A549 (cell line): ENCODE results near the gene CHPF. TPM values are rescaled to one million over a fixed set of nuclear protein-coding genes. Genes with fewer than 3 reads are reported as not detected.

ENCODE experiments used
- ATAC-seq, 2 experiments: fragments of 200-7000 bp in 1 of 2; fragments of >200 bp in 1 of 2; cut with Nextera tagmentation in 1 of 2; cut with Tn5 transposase in 1 of 2; 3 replicates each; pipeline versions ENCODE4 v1.8.0 to v1.9.1; 2018 to 2020; ENCODE audit warnings: mild to moderate bottlenecking in 1 of 2, moderate library complexity in 1 of 2
- CTCF ChIA-PET: fragments of 300-600 bp; sonication (Branson Sonifier 250); formaldehyde crosslinking; extraction: SDS; loops from one replicate; lab custom pipeline; 2021; ENCODE audit warnings: antibody characterized with exemption, inconsistent platforms; lab: Yijun Ruan, JAX
- POLR2A ChIA-PET: fragments of 350-600 bp; formaldehyde crosslinking; extraction: SDS; loops from one replicate; lab custom pipeline; 2021; ENCODE audit warnings: antibody characterized with exemption, inconsistent platforms; lab: Yijun Ruan, JAX
- DNase-seq, 2 experiments: peaks; one replicate each; pipeline versions ENCODE4 v3.0.0 to v3.0.0-alpha.2; 2011 to 2016; ENCODE audit warnings: low read depth in 1 of 2, low spot score in 1 of 2
- FAIRE-seq: peaks from 2 replicates; lab custom pipeline; 2011; peaks lifted over from hg19 to GRCh38; lab: Jason Lieb, UNC
- H3K27ac ChIP-seq, 2 experiments: fragments of >200 bp; sonication (Bioruptor Twin); formaldehyde crosslinking; 3 replicates each; pipeline ENCODE4 v1.5.1; 2016 to 2017
- H3K4me1 ChIP-seq: fragments of >200 bp; sonication (Bioruptor Twin); formaldehyde crosslinking; 3 replicates; pipeline ENCODE4 v1.6.1; 2016
- H3K4me2 ChIP-seq: fragments of >200 bp; sonication (Bioruptor Twin); formaldehyde crosslinking; 3 replicates; pipeline ENCODE4 v1.6.1; 2016
- H3K4me3 ChIP-seq: fragments of >200 bp; sonication (Bioruptor Twin); formaldehyde crosslinking; 3 replicates; pipeline ENCODE4 v1.5.1; 2016
- H3K9me3 ChIP-seq: fragments of >200 bp; sonication (Bioruptor Twin); formaldehyde crosslinking; 3 replicates; pipeline ENCODE4 v1.6.1; 2016
- CBX8 ChIP-seq: fragments of 200-600 bp; sonication (generic); IDR thresholded peaks from 2 replicates; pipeline ENCODE4 v1.6.1; 2016
- CHD4 ChIP-seq: fragments of 200-600 bp; sonication (generic); IDR thresholded peaks from 2 replicates; pipeline ENCODE4 v1.6.1; 2016; ENCODE audit warnings: antibody characterized with exemption, mild to moderate bottlenecking, borderline replicate concordance
- EHF ChIP-seq: fragments of 250-450 bp; sonication (Bioruptor Pico); IDR thresholded peaks from 2 replicates; pipeline ENCODE4 v1.5.0; 2020; ENCODE audit warnings: mild to moderate bottlenecking
- FOXS1 ChIP-seq: fragments of 250-450 bp; sonication (Bioruptor Pico); IDR thresholded peaks from 2 replicates; pipeline ENCODE4 v1.5.0; 2020; ENCODE audit warnings: mild to moderate bottlenecking, moderate library complexity
- GATA3 ChIP-seq: IDR thresholded peaks from 2 replicates; pipeline ENCODE4 v1.6.1; 2012; ENCODE audit warnings: borderline replicate concordance
- HDAC2 ChIP-seq: fragments of 200-600 bp; sonication (generic); IDR thresholded peaks from 2 replicates; pipeline ENCODE4 v1.6.1; 2016
- HEYL ChIP-seq: fragments of 250-450 bp; sonication (Bioruptor Pico); IDR thresholded peaks from 2 replicates; pipeline ENCODE4 v1.8.0; 2021; ENCODE audit warnings: mild to moderate bottlenecking, moderate library complexity
- HOXA7 ChIP-seq: fragments of 250-450 bp; sonication (Bioruptor Pico); IDR thresholded peaks from 2 replicates; pipeline ENCODE4 v1.5.0; 2020; ENCODE audit warnings: mild to moderate bottlenecking, moderate library complexity
- JUN ChIP-seq, 2 experiments: fragments of >200 bp; sonication (Bioruptor Twin); formaldehyde crosslinking; IDR thresholded peaks; 2 replicates in 1 of 2; 3 replicates in 1 of 2; pipeline ENCODE4 v1.6.1; 2016 to 2017
- KDM1A ChIP-seq: fragments of 200-600 bp; sonication (generic); IDR thresholded peaks from 2 replicates; pipeline ENCODE4 v1.6.1; 2016; ENCODE audit warnings: low read depth, mild to moderate bottlenecking
- MYC ChIP-seq: IDR thresholded peaks from 2 replicates; pipeline ENCODE4 v1.6.1; 2012; ENCODE audit warnings: mild to moderate bottlenecking, inconsistent platforms, low read length, improper control_type of control experiment, borderline replicate concordance
- NFE2L2 ChIP-seq: fragments of 150-350 bp; conservative IDR thresholded peaks from 2 replicates; pipeline ENCODE4 v1.6.1; 2014; ENCODE audit warnings: low read length
- RARB ChIP-seq: fragments of 250-450 bp; sonication (Bioruptor Pico); IDR thresholded peaks from 2 replicates; pipeline ENCODE4 v1.8.0; 2021; ENCODE audit warnings: mild to moderate bottlenecking, moderate library complexity
- SREBF2 ChIP-seq: fragments of 450-650 bp; IDR thresholded peaks from 2 replicates; pipeline ENCODE4 v1.6.1; 2014; ENCODE audit warnings: mild to moderate bottlenecking, moderate library complexity
- TFCP2L1 ChIP-seq: fragments of 250-450 bp; sonication (Bioruptor Pico); IDR thresholded peaks from 2 replicates; pipeline ENCODE4 v1.5.0; 2021; ENCODE audit warnings: mild to moderate bottlenecking
- TP53 ChIP-seq: fragments of 250-450 bp; sonication (Bioruptor Pico); IDR thresholded peaks from 2 replicates; pipeline ENCODE4 v1.5.0; 2021; ENCODE audit warnings: mild to moderate bottlenecking, moderate library complexity
- ZSCAN20 ChIP-seq: fragments of 250-450 bp; sonication (Bioruptor Pico); IDR thresholded peaks from 2 replicates; pipeline ENCODE4 v1.8.0; 2022; ENCODE audit warnings: mild to moderate bottlenecking, moderate library complexity
- WGBS: methylation state at CpG from one replicate; pipeline ENCODE4 v1.1.6; 2017; ENCODE audit errors: missing lambda C conversion rate; 5-methylcytosine and 5-hydroxymethylcytosine counted together
- polyA plus RNA-seq, 4 experiments: library from polyadenylated mRNA; depleted of rRNA in 3 of 4; stranded (reverse); fragments of >200 nt; fragmentation: RNase III in 1 of 4; extraction: RNeasy Plus Mini Kit Qiagen cat#74134 plus additional on column Dnase treatment in 1 of 4; gene quantifications; 2 replicates in 3 of 4; 3 replicates in 1 of 4; pipeline ENCODE4 v1.2.3, GENCODE V29; 2011 to 2017
- TF ChIP-seq, protein P1 (sequence below): fragments of 250-450 bp; sonication (Bioruptor Pico); IDR thresholded peaks from 2 replicates; pipeline ENCODE4 v1.5.0; 2020; ENCODE audit warnings: low read depth, mild to moderate bottlenecking, moderate library complexity
- TF ChIP-seq, protein P2 (sequence below): fragments of >200 bp; sonication (Bioruptor Twin); formaldehyde crosslinking; IDR thresholded peaks from 3 replicates; pipeline ENCODE4 v1.6.1; 2016
- TF ChIP-seq, protein P3 (sequence below): fragments of 250-450 bp; sonication (Bioruptor Pico); IDR thresholded peaks from 2 replicates; pipeline ENCODE4 v1.5.0; 2021; ENCODE audit warnings: mild to moderate bottlenecking, moderate library complexity, borderline replicate concordance
- TF ChIP-seq, protein P4 (sequence below): fragments of 200-600 bp; sonication (generic); IDR thresholded peaks from 2 replicates; pipeline ENCODE4 v1.6.1; 2016; ENCODE audit warnings: antibody characterized with exemption, mild to moderate bottlenecking, moderate library complexity
- TF ChIP-seq, protein P5 (sequence below): fragments of 150-350 bp; IDR thresholded peaks from 2 replicates; pipeline ENCODE4 v1.6.1; 2014; ENCODE audit warnings: low read depth, mild to moderate bottlenecking, low read length

CHPF gene
- polyA plus RNA-seq, 2 of the 4 experiments (the other 2 are of a cell fraction), result 9.0 to 14.8 TPM

DNA sequence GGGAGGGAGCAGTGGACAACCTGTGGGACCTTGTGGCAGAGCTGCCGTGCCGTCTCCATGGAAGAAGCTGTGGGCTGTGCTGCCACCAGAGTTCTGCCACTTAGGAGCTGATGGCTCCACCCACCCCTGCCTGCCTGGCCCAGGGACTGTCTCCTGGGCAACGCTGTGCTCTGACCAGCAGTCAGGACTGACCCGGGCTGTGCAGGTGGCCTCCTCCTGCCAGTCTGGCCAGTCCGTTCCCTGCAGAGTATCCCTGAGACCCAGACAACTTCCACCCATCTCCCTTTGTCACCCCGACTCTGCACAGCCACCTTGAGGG, 16.6 kb downstream of the CHPF start (continued):
- TF ChIP-seq, protein P1, sequence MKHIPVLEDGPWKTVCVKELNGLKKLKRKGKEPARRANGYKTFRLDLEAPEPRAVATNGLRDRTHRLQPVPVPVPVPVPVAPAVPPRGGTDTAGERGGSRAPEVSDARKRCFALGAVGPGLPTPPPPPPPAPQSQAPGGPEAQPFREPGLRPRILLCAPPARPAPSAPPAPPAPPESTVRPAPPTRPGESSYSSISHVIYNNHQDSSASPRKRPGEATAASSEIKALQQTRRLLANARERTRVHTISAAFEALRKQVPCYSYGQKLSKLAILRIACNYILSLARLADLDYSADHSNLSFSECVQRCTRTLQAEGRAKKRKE (CRISPR knock-in tag), result no peak
- no peak for TF ChIP-seq SREBF2

DNA sequence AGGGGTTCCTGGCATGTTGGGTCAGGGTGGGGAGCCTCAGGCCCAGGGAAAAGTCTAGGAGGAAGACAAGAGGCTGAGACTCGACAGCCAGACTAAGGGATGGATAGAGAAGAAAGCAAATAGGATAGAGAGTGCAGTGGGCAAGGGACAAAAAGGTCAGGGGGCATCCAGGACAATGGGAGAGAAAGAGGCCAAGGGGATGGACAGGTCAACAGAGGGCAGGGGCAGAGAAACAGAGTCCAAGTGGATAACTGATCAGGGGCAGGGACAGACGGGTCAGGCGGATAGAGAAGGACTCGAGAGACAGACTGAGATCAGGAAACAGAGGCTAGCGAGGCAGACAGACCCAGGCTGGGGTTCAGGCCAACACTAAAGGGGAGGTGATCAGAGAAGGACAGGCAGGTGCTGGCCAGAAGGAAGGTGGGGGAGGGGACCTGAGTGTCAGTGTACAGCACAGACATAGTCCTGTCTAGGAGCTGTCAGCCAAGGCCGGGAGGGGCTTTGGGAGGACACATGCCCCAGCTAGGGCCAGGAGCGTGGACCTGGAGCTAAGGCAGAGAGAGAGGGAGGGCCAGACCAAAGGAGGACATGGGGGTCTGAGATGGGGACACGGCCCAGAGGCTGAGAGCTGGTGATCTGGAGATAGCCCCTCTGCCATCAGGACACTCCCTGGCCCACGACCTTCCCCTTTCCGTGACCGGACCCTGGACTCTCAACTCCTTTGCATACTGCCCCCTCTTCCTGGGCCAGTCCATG, 17.1 kb downstream of the CHPF start:
- Histone ChIP-seq H3K27ac (no peak overlapping the region), H3K4me1 (peaks cover 13% of the 10 kb centered on the region), H3K9me3 (no peaks in the 10 kb centered on the region), H3K4me3 (no peak overlapping the region), H3K4me2 (no peak overlapping the region)
- ChIA-PET POLR2A (no interaction called here), CTCF (interaction anchor here (1.4 to 79.1 kb wide), 5 partner anchors 8 to 497 kb away, joined by 4 to 3291 read pairs (median 164); partner anchors contain the start of genes ASIC4, CHPF, GMPPA and SPEG)
- ATAC-seq (no peak), FAIRE-seq (no peak), DNase-seq (no peak)
- TF ChIP-seq, protein P2, sequence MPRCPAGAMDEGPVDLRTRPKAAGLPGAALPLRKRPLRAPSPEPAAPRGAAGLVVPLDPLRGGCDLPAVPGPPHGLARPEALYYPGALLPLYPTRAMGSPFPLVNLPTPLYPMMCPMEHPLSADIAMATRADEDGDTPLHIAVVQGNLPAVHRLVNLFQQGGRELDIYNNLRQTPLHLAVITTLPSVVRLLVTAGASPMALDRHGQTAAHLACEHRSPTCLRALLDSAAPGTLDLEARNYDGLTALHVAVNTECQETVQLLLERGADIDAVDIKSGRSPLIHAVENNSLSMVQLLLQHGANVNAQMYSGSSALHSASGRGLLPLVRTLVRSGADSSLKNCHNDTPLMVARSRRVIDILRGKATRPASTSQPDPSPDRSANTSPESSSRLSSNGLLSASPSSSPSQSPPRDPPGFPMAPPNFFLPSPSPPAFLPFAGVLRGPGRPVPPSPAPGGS, result no peak
- no peak for TF ChIP-seq GATA3
- 59% methylated on average over 10 of the region's 11 CpGs for WGBS

DNA sequence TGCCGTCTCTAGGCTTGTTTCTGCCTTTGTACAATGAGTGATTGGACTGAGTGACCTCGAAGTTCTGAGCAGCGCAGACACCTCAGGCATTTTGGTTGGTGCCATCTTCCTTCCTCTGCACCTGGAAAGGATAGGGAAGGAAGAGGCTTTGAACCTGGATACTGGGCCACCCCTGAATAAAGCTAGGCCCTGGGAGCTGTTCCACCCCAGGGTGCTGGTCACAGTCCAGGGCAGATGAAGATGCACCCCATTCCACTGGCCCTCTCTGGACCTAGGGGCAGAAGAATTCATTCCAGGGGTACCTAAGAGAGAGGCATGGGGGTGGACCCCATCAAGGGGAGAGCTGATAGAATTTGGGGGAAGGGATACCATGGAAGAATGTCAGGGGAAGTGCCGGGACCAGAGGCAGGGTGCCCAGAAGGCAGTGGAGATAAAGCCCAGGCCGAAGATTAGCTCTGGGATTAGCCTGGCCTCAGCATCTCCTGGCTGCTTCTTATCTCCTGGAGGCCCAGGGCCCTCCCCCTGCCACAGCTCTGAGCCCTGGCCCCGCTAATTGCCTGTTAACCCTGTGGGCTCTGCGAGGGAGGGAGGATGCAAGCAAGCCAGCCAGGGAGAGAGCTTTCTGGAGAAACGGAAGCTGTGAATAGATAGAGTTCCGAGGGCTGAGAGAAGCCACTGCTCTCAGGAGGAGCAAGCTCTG, 17.9 kb downstream of the CHPF start:
- no peak for ATAC-seq
- no peak for DNase-seq
- TF ChIP-seq SREBF2, result no peak
- TF ChIP-seq, protein P3, sequence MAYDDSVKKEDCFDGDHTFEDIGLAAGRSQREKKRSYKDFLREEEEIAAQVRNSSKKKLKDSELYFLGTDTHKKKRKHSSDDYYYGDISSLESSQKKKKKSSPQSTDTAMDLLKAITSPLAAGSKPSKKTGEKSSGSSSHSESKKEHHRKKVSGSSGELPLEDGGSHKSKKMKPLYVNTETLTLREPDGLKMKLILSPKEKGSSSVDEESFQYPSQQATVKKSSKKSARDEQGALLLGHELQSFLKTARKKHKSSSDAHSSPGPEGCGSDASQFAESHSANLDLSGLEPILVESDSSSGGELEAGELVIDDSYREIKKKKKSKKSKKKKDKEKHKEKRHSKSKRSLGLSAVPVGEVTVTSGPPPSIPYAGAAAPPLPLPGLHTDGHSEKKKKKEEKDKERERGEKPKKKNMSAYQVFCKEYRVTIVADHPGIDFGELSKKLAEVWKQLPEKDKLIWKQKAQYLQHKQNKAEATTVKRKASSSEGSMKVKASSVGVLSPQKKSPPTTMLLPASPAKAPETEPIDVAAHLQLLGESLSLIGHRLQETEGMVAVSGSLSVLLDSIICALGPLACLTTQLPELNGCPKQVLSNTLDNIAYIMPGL (CRISPR knock-in tag), result no peak
- no peak for TF ChIP-seq FOXS1 (CRISPR knock-in tag)
- no peak for TF ChIP-seq NFE2L2
- TF ChIP-seq KDM1A, result no peak
- no peak for TF ChIP-seq RARB
- TF ChIP-seq EHF (CRISPR knock-in tag), result no peak
- no peak for TF ChIP-seq ZSCAN20 (CRISPR knock-in tag)
- no peak for TF ChIP-seq TFCP2L1
- TF ChIP-seq HEYL, result no peak
- TF ChIP-seq, protein P4, sequence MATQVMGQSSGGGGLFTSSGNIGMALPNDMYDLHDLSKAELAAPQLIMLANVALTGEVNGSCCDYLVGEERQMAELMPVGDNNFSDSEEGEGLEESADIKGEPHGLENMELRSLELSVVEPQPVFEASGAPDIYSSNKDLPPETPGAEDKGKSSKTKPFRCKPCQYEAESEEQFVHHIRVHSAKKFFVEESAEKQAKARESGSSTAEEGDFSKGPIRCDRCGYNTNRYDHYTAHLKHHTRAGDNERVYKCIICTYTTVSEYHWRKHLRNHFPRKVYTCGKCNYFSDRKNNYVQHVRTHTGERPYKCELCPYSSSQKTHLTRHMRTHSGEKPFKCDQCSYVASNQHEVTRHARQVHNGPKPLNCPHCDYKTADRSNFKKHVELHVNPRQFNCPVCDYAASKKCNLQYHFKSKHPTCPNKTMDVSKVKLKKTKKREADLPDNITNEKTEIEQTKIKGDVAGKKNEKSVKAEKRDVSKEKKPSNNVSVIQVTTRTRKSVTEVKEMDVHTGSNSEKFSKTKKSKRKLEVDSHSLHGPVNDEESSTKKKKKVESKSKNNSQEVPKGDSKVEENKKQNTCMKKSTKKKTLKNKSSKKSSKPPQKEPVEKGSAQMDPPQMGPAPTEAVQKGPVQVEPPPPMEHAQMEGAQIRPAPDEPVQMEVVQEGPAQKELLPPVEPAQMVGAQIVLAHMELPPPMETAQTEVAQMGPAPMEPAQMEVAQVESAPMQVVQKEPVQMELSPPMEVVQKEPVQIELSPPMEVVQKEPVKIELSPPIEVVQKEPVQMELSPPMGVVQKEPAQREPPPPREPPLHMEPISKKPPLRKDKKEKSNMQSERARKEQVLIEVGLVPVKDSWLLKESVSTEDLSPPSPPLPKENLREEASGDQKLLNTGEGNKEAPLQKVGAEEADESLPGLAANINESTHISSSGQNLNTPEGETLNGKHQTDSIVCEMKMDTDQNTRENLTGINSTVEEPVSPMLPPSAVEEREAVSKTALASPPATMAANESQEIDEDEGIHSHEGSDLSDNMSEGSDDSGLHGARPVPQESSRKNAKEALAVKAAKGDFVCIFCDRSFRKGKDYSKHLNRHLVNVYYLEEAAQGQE, result no peak
- no peak for TF ChIP-seq TP53 (CRISPR knock-in tag)
- TF ChIP-seq CHD4, result no peak
- no peak for TF ChIP-seq HDAC2
- no peak for TF ChIP-seq JUN (IDR thresholded peaks at IDR 0.05)
- TF ChIP-seq, protein P5, sequence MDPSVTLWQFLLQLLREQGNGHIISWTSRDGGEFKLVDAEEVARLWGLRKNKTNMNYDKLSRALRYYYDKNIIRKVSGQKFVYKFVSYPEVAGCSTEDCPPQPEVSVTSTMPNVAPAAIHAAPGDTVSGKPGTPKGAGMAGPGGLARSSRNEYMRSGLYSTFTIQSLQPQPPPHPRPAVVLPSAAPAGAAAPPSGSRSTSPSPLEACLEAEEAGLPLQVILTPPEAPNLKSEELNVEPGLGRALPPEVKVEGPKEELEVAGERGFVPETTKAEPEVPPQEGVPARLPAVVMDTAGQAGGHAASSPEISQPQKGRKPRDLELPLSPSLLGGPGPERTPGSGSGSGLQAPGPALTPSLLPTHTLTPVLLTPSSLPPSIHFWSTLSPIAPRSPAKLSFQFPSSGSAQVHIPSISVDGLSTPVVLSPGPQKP, result no peak
- no peak for TF ChIP-seq HOXA7
- TF ChIP-seq CBX8, result no peak
- no peak for TF ChIP-seq MYC
- peaks cover 21% of the 10 kb centered on the region for H3K4me1 ChIP-seq
- ChIA-PET POLR2A (no interaction called here), CTCF (interaction anchor here (1.6 to 79.1 kb wide), 5 partner anchors 15 to 230 kb away, joined by 4 to 3291 read pairs (median 164); partner anchors contain the start of genes ASIC4, CHPF, GMPPA and SPEG)
- H3K27ac ChIP-seq, result no peak overlapping the region
- FAIRE-seq, result no peak
- no peak overlapping the region for H3K4me2 ChIP-seq
- H3K9me3 ChIP-seq, result no peaks in the 10 kb centered on the region
- WGBS, result 59% methylated on average over 9 of the region's 9 CpGs
- H3K4me3 ChIP-seq, result no peak overlapping the region
